Measurements from ENCODE around the gene SAPCD2.
"Not testable (repeated sequence)": the region's sequence is repeated elsewhere in the genome, so short reads cannot be mapped to it uniquely, and the experiment has no call there.

SAPCD2 gene

DNA sequence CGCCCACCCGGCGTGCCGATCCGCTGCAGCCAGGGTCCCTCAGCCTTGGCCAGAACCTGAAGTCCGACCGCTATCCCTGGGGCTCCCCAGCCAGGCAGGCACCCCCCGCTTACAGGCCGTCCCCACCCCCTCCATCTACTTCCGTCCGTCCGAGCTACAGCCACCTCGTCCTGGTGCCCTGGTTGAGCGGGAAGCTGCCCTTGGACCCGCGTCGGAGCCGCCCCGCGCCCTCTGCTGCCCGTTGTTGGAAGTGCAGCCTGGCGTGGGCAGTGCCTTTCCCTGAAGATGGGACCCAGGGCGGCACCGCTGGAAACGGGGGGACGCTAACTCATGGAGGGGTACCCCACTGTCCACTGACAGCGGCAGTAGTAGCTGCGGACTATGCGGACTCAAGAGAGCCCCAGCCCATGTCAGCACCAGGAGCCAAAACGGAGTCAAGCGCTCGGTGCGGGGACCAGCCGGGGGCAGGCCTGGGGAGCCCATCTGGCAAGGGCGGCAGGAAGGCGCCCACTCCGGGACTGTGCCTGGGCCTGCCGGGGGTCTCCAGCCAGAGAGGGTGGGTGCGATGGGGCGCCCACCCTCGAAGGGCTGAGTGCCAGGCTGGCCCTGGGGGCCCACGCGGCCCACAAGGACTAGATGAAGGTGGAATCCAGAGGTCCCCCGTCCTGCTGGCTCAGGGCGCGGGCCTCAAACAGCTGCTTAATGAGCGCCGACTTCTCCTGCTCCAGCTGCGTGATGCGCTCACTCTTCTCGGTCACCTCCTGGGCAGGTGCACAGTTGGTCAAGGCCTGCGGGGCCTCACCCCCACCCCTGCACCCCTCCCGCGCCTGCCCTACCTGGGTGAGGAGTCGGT lies 6.1 kb downstream of the SAPCD2 start:
- DNase-seq (ENCODE audit: low read depth): peak; percentile 28

DNA sequence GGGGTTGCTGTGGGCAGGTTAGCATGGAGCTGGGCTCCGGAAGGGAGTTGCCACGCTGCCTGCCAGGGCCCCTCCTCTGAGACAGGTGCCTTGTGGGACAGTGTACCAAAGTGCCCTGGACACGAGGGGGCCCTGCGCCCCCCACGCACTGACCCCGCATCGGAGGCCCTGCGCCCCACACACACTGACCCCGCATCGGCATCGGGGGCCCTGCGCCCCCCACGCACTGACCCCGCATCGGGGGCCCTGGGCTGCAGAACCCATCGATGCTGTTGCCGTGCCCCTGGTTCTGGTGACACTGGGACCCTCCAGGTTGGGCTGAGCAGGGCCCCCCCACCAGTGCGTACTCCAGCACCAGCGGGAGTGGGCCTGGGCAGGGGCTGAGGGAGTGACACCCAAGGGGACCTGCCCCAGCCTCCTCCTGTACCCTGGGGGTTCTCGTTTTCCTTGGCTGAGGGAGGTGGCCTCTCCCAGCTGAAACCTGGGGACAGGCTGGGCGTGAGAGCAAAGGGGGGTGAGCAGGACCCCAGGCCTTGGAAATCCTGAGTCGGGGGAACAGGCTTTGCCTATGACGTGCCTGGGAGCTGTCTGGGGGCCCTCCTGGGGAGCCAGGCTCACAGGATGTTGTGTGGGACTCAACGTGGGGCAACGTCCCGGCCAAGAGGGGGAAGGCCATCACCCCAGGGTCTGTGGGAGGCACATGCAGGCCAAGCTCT lies 6.9 kb downstream of the SAPCD2 start:
- DNase-seq (ENCODE audit: low read depth): no peak

DNA sequence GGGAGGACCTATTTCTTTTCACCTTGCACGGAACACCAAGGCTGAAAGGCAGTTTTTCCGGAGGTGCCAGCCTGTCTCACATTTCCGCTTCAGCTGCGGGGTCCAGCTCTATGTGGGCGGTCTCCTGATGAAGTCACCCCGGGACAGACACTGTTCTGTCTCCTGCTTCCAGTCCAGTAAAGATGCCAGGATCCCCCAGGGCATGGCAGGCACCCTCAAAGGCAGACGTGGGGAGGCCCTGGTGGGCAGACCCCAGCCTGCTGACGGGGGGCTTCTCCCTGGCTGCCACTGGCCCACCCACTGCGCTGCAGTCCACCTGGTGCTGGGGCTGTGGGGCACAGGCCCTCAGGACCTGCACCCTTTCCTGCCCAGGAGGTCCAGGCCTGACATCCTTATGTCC lies 7.6 kb downstream of the SAPCD2 start:
- DNase-seq (ENCODE audit: low read depth): not testable (repeated sequence)

DNA sequence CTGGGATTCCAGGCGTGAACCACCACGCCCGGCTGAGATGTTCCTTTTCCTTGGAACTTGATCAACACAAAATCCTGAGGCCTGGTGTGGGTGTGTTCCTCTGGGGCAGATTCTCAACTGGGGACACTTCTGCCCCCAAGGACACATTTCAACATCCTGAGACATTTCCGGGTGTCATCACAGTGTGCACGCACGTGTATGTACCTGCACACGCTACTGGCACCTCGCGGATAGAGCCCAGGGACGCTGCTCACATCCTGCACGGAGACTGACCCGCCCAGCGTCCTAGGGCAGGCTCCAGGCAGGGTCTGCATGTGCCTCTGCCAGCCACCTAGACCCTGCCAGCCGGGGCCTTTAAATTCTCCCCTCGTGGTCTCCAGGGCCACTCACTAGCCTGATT lies 8.0 kb downstream of the SAPCD2 start:
- DNase-seq (ENCODE audit: low read depth): no peak

DNA sequence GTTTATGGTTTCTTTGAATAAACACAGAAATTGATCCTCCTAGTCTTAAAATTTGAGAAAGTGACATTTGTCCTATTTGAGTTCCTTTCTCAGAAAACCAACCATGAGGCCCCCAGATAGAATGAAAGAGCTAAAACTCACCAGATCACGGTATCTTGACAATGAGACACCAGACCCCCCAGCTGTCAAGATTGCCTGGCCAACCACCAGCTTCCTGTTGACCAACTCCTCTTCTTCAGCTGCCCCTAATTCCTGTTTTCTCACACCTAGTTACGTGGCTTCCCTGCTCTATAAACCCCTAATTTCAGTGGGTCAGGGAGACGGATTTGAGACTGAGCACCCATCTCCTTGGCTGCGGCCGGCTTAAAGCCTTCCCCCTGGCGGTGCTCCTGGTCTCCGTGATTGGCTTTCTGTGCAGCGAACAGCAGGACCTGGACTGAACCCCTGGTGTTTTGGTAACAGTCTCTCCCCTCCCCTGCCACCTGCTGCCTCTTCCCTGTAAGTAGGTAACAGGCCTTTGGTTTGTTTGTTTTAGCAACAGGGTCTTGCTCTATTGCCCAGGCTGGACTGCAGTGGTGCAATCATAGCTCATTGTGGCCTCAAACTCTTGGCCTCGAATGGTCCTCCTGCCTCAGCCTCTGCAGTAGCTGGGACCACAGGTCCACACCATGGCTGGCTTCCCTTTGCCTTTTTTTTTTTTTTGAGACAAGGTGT lies 11.7 kb downstream of the SAPCD2 start:
- no peak for DNase-seq (ENCODE audit: low read depth)

DNA sequence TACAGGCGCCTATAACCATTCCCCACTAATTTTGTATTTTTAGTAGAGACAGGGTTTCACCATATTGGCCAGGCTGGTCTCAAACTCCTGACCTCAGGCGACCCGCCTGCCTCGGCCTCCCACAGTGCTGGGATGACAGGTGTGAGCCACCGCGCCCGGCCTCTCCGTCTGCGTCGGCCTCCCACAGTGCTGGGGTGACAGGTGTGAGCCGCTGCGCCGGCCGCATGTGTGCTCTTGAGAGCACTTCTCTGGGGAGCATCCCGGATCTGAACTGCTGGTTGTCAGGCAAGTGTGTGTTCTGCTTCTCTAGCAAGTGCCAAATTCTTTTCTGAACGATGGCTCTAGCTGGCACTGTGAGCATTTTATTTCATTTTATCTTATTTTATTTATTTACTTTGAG lies 12.8 kb downstream of the SAPCD2 start:
- DNase-seq (ENCODE audit: low read depth): no peak

DNA sequence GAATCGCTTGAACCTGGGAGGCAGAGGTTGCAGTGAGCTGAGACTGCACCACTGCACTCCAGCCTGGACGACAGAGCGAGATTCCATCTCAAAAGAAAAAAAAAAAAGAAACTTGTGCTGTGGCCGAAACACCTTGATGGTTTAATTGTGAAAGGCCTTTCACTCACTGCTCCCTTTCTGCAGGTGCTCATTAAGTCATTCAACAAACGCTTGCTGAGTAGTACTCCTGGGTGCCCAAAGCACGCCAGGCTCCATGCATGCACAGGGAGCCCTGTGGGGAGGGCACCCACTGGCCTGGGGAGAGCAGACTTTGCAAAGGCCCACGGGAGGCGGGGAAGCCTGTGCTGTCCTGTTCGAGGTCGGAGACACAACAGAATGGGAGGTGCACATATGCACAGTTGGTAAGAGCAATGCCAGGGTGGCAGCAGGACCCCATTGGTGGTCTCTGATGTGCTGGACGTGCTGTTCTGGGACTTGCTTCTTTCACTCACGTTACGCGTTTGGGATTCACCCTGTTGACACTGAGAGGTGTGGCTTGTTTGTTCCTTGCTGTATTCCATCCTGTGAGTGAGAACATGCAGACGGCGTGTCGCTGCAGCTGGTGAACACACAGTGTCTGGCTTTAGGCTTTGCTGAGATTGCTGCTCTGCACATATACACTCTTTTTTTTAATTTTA lies 13.5 kb downstream of the SAPCD2 start:
- DNase-seq (ENCODE audit: low read depth): no peak

DNA sequence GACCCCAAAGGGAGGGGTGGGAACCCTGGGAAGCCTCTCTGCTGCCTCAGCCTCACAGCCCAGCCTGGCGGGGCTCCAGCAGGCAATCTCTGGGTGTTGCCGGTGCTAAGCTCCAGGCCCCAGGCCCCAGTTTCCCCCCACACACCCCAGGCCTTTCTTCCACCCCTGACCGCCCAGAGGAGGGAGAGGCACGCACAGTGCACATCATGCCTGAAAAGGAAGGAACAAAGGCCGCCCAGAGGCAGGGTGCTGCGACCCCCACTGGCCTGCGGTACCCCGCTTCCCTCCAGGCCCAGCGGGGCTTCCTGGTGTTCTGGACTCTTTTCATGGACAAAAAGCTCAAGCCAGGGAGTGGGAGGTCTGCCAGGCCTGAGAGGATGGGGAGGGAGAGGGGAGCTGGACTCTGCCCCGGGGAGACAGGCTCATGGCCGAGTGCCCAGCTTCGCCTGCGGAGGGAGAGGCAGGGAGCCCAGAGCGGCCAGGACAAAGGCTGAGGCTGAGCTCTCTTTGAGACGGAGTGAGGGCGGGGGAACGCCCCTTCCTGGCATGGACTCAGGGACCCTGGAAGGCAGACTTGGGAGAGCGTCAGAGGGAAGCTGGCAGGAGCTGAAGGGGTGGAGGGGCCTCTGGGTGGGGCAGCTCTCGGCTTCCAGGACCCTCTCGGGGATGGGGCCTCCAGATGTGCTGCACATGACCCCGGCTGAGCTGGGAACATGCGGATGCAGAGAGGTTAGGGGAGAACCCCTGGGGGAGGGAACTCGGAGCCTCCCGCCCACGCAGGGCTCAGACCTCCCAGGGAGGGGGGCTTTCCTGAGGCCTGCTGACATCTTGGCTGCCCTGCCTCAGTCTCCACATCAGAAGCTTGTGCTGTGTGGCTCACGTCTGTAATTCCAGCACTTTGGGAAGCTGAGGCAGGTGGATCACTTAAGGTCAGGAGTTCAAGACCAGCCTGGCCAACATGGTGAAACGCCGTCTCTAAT lies 14.7 kb downstream of the SAPCD2 start:
- DNase-seq (ENCODE audit: low read depth): peak; percentile 41

DNA sequence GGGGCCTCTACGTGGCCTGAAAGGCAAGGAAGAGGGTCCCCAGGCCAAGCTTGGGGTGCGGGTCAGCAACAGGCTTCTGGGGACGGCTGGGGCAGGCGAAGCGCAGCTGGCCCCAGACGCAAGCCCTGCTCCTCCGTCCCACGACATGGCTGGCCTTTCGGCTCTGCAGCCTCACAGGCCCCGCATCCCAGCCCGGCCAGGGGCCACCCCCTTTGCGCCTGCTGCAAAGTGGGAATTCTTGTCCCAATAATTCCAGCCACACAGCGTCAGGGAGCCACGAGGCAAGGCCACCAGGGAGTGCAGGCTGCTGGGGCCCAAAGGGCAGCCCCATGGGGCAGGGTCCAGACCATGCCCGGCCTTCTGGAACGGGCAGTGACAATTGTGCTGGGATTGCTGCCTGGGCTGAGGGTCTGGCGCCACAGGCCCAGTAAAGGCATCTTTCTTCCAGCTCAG lies 15.4 kb downstream of the SAPCD2 start:
- DNase-seq (ENCODE audit: low read depth): no peak

DNA sequence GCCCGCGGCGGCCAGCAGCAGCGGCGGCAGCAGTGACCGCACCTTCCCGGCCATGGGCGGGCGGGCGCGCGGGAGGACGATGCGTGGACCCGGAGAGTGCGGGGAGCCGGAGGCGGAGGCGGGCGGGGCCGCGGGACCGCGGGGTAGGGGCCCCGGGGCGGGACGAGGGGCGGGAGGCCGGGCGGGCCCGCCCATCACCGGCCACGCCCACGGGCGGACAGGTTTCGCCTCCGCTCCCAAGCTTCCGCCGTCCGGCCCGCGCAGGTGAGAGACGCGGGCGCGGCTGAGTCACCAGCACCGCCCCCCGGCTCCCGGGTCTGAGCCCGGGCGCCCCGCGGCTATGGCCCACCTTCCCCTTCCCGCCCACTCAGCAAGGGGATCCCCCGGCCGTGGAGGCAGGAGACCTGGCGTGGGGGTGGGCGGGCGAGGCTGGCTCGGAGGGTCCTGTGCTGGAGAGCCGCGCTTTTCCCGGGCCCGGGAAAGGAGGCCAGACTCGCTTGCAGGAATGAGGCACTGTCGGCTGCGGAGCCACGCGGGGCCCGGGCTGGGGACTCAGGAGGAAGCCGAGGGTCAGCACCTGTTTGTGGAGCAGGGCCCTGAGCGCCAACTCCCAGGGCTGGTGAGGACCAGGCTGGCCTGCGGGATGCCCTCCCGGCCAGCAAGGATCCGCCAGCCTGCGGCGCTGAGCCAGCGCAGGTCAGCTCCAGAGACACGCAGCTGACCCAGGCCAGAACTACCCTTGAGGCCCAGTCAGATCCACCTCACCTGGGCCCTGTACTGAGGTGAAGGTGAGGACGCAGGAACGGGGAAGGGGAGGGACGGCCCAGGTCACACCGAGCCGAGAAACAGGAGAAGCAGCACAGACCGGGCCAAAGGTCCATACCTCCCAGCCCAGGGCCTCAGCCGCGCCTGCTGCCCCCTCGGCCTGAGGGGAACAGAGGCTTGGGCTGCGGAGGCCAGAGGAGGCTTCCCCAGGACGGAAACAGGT lies 16.1 kb downstream of the SAPCD2 start, which contains the start of gene ENTPD2:
ENTPD2 (minus strand) TSS at position 118 of the 988 bp plus-strand sequence; CDS start at position 54, 64 bp downstream.
- no peak for DNase-seq (ENCODE audit: low read depth)

DNA sequence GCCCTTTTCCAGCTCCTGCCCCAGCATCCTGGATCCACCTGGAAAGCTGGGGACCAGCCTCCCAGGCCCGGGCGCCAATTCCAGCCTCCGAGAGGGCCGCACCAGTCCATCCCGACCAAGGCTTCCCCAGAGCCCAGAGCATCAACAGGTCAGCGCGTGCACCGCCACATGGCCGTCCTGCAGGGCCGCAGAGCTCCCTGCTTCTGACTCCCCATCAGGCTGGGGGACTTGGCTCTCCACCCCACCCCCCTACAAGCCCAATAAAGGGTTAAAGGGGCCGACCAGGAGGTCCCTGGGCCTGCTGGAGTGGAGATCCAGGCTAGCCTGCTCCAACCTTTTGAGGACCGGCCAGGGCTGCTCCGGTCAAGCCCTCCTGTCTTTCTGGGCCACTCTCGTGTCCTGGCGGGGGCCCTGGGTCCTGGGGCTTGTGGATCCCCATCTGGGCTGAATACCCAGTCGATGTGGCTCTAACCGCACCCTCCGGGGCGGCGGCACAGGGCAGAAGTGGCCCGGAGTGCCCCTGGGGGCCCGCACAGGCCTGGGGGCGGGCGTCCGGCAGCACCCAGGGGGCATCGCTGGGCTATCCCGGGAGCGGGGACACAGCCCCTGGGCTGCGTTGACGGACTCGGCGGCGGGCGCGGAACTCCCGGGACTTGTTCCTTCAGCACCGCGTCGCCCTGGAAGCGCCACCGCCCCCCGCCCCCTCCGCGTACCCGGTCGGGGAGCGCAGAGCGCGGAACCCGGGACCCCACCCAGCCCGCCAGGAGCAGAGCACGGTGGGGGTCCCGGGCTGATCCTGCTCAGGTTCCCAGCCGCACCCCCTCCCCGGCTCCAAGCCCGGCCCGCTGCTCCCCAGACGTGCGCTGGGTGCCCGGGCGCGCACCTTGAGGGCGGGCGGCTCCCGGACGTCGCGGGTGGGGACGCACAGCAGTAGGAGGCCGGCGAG lies 17.1 kb downstream of the SAPCD2 start:
- no peak for DNase-seq (ENCODE audit: low read depth)

DNA sequence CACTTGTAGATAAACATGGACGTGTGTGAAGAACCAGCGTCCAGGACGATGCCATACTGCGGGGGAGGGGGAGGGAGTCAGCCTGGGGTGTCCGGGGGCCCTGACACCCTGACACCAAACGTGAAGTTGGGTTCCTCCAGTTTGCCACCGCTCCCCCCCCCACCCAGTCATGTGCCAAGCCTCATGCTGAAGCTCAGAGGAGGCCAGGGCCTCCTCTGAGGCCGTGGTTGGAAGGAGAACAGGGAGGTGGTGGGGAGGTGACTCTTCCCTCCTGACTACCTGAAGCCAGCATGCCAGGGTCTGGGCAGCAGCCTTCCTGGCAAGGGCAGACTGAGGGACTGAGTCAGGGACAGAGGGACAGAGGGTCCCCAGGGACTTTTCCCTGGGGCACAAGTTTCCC lies 18.1 kb downstream of the SAPCD2 start:
- DNase-seq (ENCODE audit: low read depth): no peak

DNA sequence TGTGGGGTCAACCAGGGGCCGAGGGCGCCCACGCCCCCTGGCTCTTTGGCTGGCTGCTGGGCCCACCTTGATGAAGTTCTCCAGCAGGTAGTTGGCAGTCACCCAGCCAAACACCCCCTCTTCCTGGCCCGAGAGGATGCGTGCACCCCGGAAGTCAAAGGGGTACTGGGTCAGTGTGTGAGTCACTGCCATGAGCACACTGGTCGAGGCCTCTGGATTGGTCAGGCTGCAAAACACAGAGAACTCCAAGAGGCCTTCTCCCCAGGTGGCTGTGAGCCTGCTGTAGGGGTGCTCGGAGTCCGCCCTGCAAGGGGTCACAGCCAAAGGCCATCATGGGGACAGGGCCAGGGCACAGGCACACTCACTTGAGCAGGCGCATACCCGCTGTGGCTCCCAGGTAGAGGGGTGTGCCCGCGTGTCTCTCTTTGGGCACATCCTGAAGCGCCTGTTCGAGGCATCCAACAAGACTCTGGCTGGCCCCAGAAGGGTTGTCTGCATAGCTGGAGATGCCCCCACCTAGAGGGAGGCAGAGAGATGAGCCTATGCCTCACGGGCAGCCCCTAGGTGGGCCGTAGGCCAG lies 19.1 kb downstream of the SAPCD2 start:
- no peak for DNase-seq (ENCODE audit: low read depth)

DNA sequence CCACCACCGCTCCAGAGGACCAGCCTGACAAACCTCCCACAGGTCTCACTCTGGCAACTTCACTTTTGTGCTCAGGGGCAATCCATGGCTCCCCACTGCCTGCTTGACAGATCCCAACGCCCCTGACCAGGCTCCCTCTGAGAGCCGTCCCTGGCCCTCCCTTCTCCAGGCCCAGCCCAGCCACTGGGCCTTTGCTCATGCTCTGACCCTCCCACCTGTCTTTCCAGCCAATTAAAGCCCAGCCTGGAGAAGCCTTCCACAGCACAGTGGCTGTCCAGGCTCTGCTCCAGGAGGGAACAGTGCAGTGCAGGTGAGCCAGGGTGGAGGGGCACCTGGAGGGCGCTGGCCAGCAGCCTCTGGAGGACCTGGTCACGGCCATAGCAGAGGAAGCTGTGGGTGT lies 19.8 kb downstream of the SAPCD2 start:
- no peak for DNase-seq (ENCODE audit: low read depth)

DNA sequence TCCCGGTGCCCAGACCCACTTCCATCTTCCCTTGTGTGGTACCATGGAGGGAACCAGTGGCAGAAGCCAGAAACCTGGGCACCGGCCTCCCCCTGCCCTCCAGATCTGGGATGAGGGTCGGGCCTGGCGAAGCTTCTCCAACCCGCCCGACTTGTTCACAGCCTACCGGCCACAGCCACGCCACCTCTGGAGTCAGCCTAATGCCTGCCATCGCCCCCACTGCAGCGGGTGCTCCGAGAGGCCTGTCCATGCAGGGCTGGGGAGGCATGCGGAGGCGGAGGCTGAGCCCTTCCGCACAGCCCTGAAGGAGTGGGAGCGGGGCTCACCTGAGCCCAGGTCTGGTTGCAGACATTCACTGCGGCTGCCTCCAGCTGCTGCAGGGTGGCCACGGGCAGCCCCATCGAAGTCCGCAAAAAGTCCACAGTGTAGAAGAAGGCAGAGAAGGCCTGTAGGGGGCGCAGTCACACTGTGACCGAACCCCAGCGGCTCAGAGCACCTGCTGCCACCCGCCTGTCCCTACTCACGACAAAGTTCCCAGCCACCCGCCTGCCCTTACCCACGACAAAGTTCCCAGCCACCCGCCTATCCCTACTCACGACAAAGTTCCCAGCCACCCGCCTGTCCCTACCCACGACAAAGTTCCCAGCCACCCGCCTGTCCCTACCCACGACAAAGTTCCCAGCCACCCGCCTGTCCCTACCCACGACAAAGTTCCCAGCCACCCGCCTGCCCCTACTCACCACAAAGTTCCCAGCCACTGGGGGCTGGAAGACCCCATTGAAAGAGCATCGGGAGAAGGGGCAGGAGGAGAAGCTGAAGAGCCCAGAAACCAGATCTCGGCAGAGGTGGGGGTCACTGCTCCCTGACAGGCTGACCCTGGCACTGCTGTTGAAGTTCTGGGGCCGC lies 20.6 kb downstream of the SAPCD2 start:
- DNase-seq (ENCODE audit: low read depth): peak; percentile 33

DNA sequence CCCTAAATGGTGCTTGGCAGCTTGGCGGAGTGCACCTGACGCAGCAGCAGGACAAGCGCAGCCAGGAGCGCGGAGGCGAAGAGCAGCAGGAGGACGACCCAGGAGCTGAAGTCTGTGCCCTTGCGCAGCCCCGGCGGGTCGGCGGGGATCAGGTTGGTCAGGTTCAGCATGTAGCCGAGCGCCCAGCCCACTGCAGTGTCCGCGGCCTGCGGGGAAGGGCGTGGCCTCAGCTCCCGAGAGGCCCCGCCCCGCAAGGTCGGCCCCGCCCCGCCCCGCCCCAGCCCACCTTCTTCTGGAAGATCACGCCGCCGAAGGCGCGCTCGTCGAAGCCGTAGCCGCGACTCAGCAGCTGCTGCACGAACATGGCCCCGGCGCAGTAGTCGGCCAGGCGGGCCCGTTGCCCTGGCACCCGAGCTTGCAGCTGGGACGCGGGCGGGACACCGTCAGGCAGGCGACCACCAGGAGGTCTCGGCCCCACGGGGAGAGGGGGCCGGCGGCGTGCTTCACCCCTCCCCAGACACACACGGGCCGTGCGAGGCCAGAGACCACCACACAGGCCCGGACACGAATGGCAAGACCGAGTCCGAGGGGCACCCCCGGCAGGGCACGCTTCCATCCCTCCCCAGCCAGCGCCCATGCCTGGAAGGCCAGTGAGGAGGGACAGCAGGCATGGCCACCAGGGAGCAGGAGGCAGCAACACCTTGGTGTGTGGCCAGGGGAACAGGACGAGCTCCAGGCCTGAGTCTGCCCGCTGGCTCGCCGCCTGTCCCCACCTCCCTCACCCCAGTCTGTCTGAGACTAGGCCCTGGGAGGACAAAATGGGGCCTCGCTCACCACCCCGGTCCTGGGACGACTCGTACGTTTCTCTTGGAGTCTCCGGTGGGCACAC lies 21.5 kb downstream of the SAPCD2 start:
- no peak for DNase-seq (ENCODE audit: low read depth)
